ENCODE measurements around the gene NMNAT3. TPM values are rescaled to one million over a fixed set of nuclear protein-coding genes. Genes with fewer than 3 reads are reported as not detected.
A peak's percentile ranks its signal among the peaks of the same experiment; 100 is the strongest.

Gene NMNAT3
- total and polyA plus RNA-seq, 2 donors from 2014 or later, result 6.4 to 13.8 TPM

- intact Hi-C loops (cut with DNase I), result no loop called here
- no peak overlapping the region for H3K27ac ChIP-seq (ENCODE audit: low read depth in 2 of 2, low read length in 2 of 2)
- H3K4me3 ChIP-seq (ENCODE audit: low read length in 3 of 3), result no peak overlapping the region
- no peaks in the 10 kb centered on the region for H3K36me3 ChIP-seq (ENCODE audit: control insufficient read depth in 2 of 3, insufficient read depth in 3 of 3, low read length in 3 of 3)
- no peak for FAIRE-seq
- no peaks in the 10 kb centered on the region for H3K4me1 ChIP-seq (ENCODE audit: control insufficient read depth in 2 of 3, insufficient read depth in 2 of 3, low read depth in 1 of 3, low read length in 3 of 3)
- DNase-seq, result peak in 2 of 5 donors; percentile 17 to 51
- no peaks in the 10 kb centered on the region for H3K9me3 ChIP-seq (ENCODE audit: control insufficient read depth in 2 of 3, insufficient read depth in 1 of 3, low read length in 3 of 3)
- TF ChIP-seq CTCF (IDR thresholded peaks at IDR 0.05; ENCODE audit: borderline replicate concordance, extremely low read depth, insufficient read depth), result no peak
- H3K9ac ChIP-seq (ENCODE audit: low read length in 3 of 3), result no peak overlapping the region
- H3K27me3 ChIP-seq (ENCODE audit: control insufficient read depth, insufficient read depth, low read length), result no peaks in the 10 kb centered on the region
Measured at GRCh38 chr3:139710212-139710611, 32.4 kb upstream of the NMNAT3 start.

GRCh38 chr3:139705631-139706030 lies 27.9 kb upstream of the NMNAT3 start:
- no peak overlapping the region for H3K27ac ChIP-seq (ENCODE audit: low read depth in 2 of 2, low read length in 2 of 2)
- no peak for FAIRE-seq
- H3K4me1 ChIP-seq (ENCODE audit: control insufficient read depth in 2 of 3, insufficient read depth in 2 of 3, low read depth in 1 of 3, low read length in 3 of 3), result no peaks in the 10 kb centered on the region
- intact Hi-C loops (cut with DNase I), result no loop called here
- no peak for DNase-seq
- no peaks in the 10 kb centered on the region for H3K27me3 ChIP-seq (ENCODE audit: control insufficient read depth, insufficient read depth, low read length)
- no peak overlapping the region for H3K9ac ChIP-seq (ENCODE audit: low read length in 3 of 3)
- H3K9me3 ChIP-seq (ENCODE audit: control insufficient read depth in 2 of 3, insufficient read depth in 1 of 3, low read length in 3 of 3), result no peaks in the 10 kb centered on the region
- H3K36me3 ChIP-seq (ENCODE audit: control insufficient read depth in 2 of 3, insufficient read depth in 3 of 3, low read length in 3 of 3), result no peaks in the 10 kb centered on the region
- H3K4me3 ChIP-seq (ENCODE audit: low read length in 3 of 3), result no peak overlapping the region
- TF ChIP-seq CTCF (IDR thresholded peaks at IDR 0.05; ENCODE audit: borderline replicate concordance, extremely low read depth, insufficient read depth), result no peak

GRCh38 chr3:139696314-139696604 lies 18.5 kb upstream of the NMNAT3 start:
- Histone ChIP-seq H3K4me1 (ENCODE audit: control insufficient read depth in 2 of 3, insufficient read depth in 2 of 3, low read depth in 1 of 3, low read length in 3 of 3) (peaks cover 0 to 4% (median 2%) of the 10 kb centered on the region in 3 donors), H3K9ac (ENCODE audit: low read length in 3 of 3) (no peak overlapping the region), H3K9me3 (ENCODE audit: control insufficient read depth in 2 of 3, insufficient read depth in 1 of 3, low read length in 3 of 3) (no peaks in the 10 kb centered on the region), H3K27ac (ENCODE audit: low read depth in 2 of 2, low read length in 2 of 2) (no peak overlapping the region), H3K36me3 (ENCODE audit: control insufficient read depth in 2 of 3, insufficient read depth in 3 of 3, low read length in 3 of 3) (no peaks in the 10 kb centered on the region), H3K27me3 (ENCODE audit: control insufficient read depth, insufficient read depth, low read length) (no peaks in the 10 kb centered on the region), H3K4me3 (ENCODE audit: low read length in 3 of 3) (no peak overlapping the region)
- FAIRE-seq (no peak), DNase-seq (no peak)
- intact Hi-C loops (cut with DNase I), result no loop called here
- no peak for TF ChIP-seq CTCF (IDR thresholded peaks at IDR 0.05; ENCODE audit: borderline replicate concordance, extremely low read depth, insufficient read depth)

Data from kidney (tissue), 14 donors.